Vagina (tissue), 2 donors: ENCODE measurements around the gene BRINP3.

Experiments
- POLR2A ChIP-seq, 2 donors: fragments of 450-650 bp; IDR thresholded peaks; one replicate each; pipeline ENCODE4 v1.6.1; 2017; ENCODE audit warnings: antibody characterized with exemption in 2 of 2, mild to moderate bottlenecking in 2 of 2, moderate library complexity in 2 of 2
- POLR2AphosphoS5 ChIP-seq, 2 donors: sonication (generic); formaldehyde crosslinking; IDR thresholded peaks; one replicate each; pipeline ENCODE4 v1.9.0; 2017; ENCODE audit warnings: antibody characterized with exemption in 2 of 2, mild to moderate bottlenecking in 2 of 2, low read depth in 1 of 2; ENCODE audit not compliant: insufficient read depth in 1 of 2
- TF ChIP-seq, protein P1 (sequence below), 3 experiments: fragments of 450-650 bp in 2 of 3; fragments of 200-600 bp in 1 of 3; sonication (generic) in 1 of 3; IDR thresholded peaks; one replicate each; pipeline ENCODE4 v1.5.1; 2017 to 2019; ENCODE audit warnings: antibody characterized with exemption in 3 of 3, mild to moderate bottlenecking in 2 of 3, moderate library complexity in 2 of 3

DNA sequence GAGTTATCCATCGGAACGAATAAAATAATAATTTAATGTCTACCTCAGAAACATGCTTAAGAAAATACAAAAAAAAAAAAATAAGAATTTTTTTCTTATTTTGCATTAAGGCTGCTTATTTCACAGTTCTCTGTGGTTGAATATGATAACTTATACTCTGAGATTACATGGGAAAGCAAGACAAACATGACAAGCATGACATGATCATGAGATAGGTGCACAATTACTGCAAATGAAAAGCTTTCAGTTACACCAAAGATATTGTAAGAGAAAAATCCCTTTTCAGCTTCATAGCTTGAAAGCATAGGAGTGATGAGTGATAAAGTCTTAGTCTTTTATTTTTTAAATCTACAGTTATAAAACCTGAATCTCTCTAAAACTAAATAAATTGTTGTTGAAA is 154.1 kb downstream of the BRINP3 start:
- no peak for TF ChIP-seq POLR2AphosphoS5 (IDR thresholded peaks at IDR 0.05; ENCODE audit: insufficient read depth in 1 of 2, low read depth in 1 of 2)
- TF ChIP-seq, protein P1, sequence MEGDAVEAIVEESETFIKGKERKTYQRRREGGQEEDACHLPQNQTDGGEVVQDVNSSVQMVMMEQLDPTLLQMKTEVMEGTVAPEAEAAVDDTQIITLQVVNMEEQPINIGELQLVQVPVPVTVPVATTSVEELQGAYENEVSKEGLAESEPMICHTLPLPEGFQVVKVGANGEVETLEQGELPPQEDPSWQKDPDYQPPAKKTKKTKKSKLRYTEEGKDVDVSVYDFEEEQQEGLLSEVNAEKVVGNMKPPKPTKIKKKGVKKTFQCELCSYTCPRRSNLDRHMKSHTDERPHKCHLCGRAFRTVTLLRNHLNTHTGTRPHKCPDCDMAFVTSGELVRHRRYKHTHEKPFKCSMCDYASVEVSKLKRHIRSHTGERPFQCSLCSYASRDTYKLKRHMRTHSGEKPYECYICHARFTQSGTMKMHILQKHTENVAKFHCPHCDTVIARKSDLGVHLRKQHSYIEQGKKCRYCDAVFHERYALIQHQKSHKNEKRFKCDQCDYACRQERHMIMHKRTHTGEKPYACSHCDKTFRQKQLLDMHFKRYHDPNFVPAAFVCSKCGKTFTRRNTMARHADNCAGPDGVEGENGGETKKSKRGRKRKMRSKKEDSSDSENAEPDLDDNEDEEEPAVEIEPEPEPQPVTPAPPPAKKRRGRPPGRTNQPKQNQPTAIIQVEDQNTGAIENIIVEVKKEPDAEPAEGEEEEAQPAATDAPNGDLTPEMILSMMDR (IDR thresholded peaks at IDR 0.05): no peak
- no peak for TF ChIP-seq POLR2A (IDR thresholded peaks at IDR 0.05)
